Renal cortex interstitium (tissue), 15 donors: Measurements from ENCODE around the gene LITAF. TPM values are rescaled to one million over a fixed set of nuclear protein-coding genes. Genes with fewer than 3 reads are reported as not detected.

Experiments used
- DNase-seq, 11 donors: peaks; one replicate each; pipeline ENCODE4 v3.0.0-alpha.2; 2013; ENCODE audit warnings: low read depth in 9 of 11, low spot score in 4 of 11; ENCODE audit errors: extremely low read depth in 1 of 11
- long read RNA-seq, 16 experiments: transcript quantifications; one replicate each; lab custom pipeline, GENCODE V29; 2026
- polyA plus RNA-seq, 3 donors: library from polyadenylated mRNA; unstranded; fragments of 120-200 nt; gene quantifications; one replicate each; pipeline ENCODE4 v1.2.1, GENCODE V29; 2013; ENCODE audit not compliant: insufficient read length in 3 of 3

The LITAF gene
- 100 to 1,000 TPM; 103 to 127 (median 110) TPM for polyA plus RNA-seq
- long read RNA-seq, donor 1, transcript LITAF-214 (2 exons, 486 nt): minor isoform, 9 of 61 reads
- long read RNA-seq, donor 1, transcript LITAF-221 (4 exons, 2,467 nt): major isoform, 18 of 61 reads
- long read RNA-seq, donor 1, partial matches to known transcripts: 31 of 61 reads
- long read RNA-seq, donor 1, other reads (novel, unspliced or antisense): 0 of 61 reads
- long read RNA-seq, donor 2, transcript LITAF-221 (4 exons, 2,467 nt): major isoform, 20 of 65 reads
- long read RNA-seq, donor 2, transcript LITAF-205 (4 exons, 1,118 nt): minor isoform, 6 of 65 reads
- long read RNA-seq, donor 2, partial matches to known transcripts: 36 of 65 reads
- long read RNA-seq, donor 2, other reads (novel, unspliced or antisense): 0 of 65 reads
- long read RNA-seq, donor 3, transcript LITAF-205 (4 exons, 1,118 nt): minor isoform, 5 of 89 reads
- long read RNA-seq, donor 3, transcript LITAF-221 (4 exons, 2,467 nt): major isoform, 52 of 89 reads
- long read RNA-seq, donor 3, partial matches to known transcripts: 25 of 89 reads
- long read RNA-seq, donor 3, other reads (novel, unspliced or antisense): 0 of 89 reads
- long read RNA-seq, donor 4, transcript LITAF-221 (4 exons, 2,467 nt): major isoform, 29 of 56 reads
- long read RNA-seq, donor 4, transcript LITAF-205 (4 exons, 1,118 nt): minor isoform, 8 of 56 reads
- long read RNA-seq, donor 4, partial matches to known transcripts: 18 of 56 reads
- long read RNA-seq, donor 4, other reads (novel, unspliced or antisense): 0 of 56 reads
- long read RNA-seq, donor 5: 0 reads
- long read RNA-seq, donor 6, transcript LITAF-205 (4 exons, 1,118 nt): minor isoform, 7 of 46 reads
- long read RNA-seq, donor 6, transcript LITAF-221 (4 exons, 2,467 nt): major isoform, 14 of 46 reads
- long read RNA-seq, donor 6, partial matches to known transcripts: 21 of 46 reads
- long read RNA-seq, donor 6, other reads (novel, unspliced or antisense): 0 of 46 reads
- long read RNA-seq, donor 7, transcript LITAF-221 (4 exons, 2,467 nt): major isoform, 23 of 50 reads
- long read RNA-seq, donor 7, partial matches to known transcripts: 17 of 50 reads
- long read RNA-seq, donor 7, other reads (novel, unspliced or antisense): 0 of 50 reads
- long read RNA-seq, donor 8: 0 reads
- long read RNA-seq, donor 9, transcript LITAF-221 (4 exons, 2,467 nt): major isoform, 30 of 51 reads
- long read RNA-seq, donor 9, partial matches to known transcripts: 16 of 51 reads
- long read RNA-seq, donor 9, other reads (novel, unspliced or antisense): 0 of 51 reads
- long read RNA-seq, donor 10, transcript LITAF-214 (2 exons, 486 nt): minor isoform, 5 of 71 reads
- long read RNA-seq, donor 10, transcript LITAF-221 (4 exons, 2,467 nt): major isoform, 29 of 71 reads
- long read RNA-seq, donor 10, partial matches to known transcripts: 32 of 71 reads
- long read RNA-seq, donor 10, other reads (novel, unspliced or antisense): 0 of 71 reads
- long read RNA-seq, donor 11, transcript LITAF-221 (4 exons, 2,467 nt): major isoform, 28 of 50 reads
- long read RNA-seq, donor 11, transcript LITAF-205 (4 exons, 1,118 nt): minor isoform, 6 of 50 reads
- long read RNA-seq, donor 11, partial matches to known transcripts: 13 of 50 reads
- long read RNA-seq, donor 11, other reads (novel, unspliced or antisense): 0 of 50 reads
- long read RNA-seq, donor 12, transcript LITAF-221 (4 exons, 2,467 nt): major isoform, 10 of 24 reads
- long read RNA-seq, donor 12, partial matches to known transcripts: 13 of 24 reads
- long read RNA-seq, donor 12, other reads (novel, unspliced or antisense): 0 of 24 reads
- long read RNA-seq, donor 13: 0 reads
- long read RNA-seq, donor 14, transcript LITAF-221 (4 exons, 2,467 nt): major isoform, 35 of 50 reads
- long read RNA-seq, donor 14, partial matches to known transcripts: 12 of 50 reads
- long read RNA-seq, donor 14, other reads (novel, unspliced or antisense): 0 of 50 reads
- long read RNA-seq, donor 15, transcript LITAF-221 (4 exons, 2,467 nt): major isoform, 17 of 32 reads
- long read RNA-seq, donor 15, partial matches to known transcripts: 11 of 32 reads
- long read RNA-seq, donor 15, other reads (novel, unspliced or antisense): 0 of 32 reads
- long read RNA-seq, donor 16, transcript LITAF-221 (4 exons, 2,467 nt): major isoform, 85 of 139 reads
- long read RNA-seq, donor 16, transcript LITAF-205 (4 exons, 1,118 nt): minor isoform, 15 of 139 reads
- long read RNA-seq, donor 16, partial matches to known transcripts: 33 of 139 reads
- long read RNA-seq, donor 16, other reads (novel, unspliced or antisense): 0 of 139 reads

GRCh38 chr16:11586856-11587642 is at the start of gene LITAF:
Gene LITAF (minus strand): TSS chr16:11586919. CDS start chr16:11556730, 30,189 bp downstream.
- DNase-seq: no peak

- DNase-seq: peak in 2 of 11 donors; percentile 59 to 70
These were observed 49.5 kb upstream of the LITAF start for GRCh38 chr16:11636172-11636721.

- no peak for DNase-seq
These were observed 49.0 kb upstream of the LITAF start for GRCh38 chr16:11635679-11636171.

- DNase-seq: no peak
These were observed 48.5 kb upstream of the LITAF start for GRCh38 chr16:11635113-11635652.

- no peak for DNase-seq
These were observed 47.6 kb upstream of the LITAF start for GRCh38 chr16:11634312-11634711.

- DNase-seq: no peak
These were observed 46.4 kb upstream of the LITAF start for GRCh38 chr16:11633113-11633512.

- peak in 3 of 11 donors; percentile 65 to 86 (median 81) for DNase-seq
These were observed 45.8 kb upstream of the LITAF start for GRCh38 chr16:11632455-11632939.

- no peak for DNase-seq
These were observed 44.5 kb upstream of the LITAF start for GRCh38 chr16:11631214-11631613.

GRCh38 chr16:11630768-11631056 is 44.0 kb upstream of the LITAF start:
- DNase-seq: no peak

GRCh38 chr16:11630046-11630767 is 43.5 kb upstream of the LITAF start:
- DNase-seq: no peak

- DNase-seq: no peak
These were observed 42.6 kb upstream of the LITAF start for GRCh38 chr16:11629071-11630030.

GRCh38 chr16:11627822-11628457 is 41.2 kb upstream of the LITAF start:
- no peak for DNase-seq

GRCh38 chr16:11627292-11627663 is 40.6 kb upstream of the LITAF start:
- DNase-seq: no peak
